Measurements from ENCODE around the gene SOX8. TPM values are rescaled to one million over a fixed set of nuclear protein-coding genes. Genes with fewer than 3 reads are reported as not detected.

Gene SOX8
- total RNA-seq, 1 experiment from 2014 or later, result 1.4 TPM

DNA sequence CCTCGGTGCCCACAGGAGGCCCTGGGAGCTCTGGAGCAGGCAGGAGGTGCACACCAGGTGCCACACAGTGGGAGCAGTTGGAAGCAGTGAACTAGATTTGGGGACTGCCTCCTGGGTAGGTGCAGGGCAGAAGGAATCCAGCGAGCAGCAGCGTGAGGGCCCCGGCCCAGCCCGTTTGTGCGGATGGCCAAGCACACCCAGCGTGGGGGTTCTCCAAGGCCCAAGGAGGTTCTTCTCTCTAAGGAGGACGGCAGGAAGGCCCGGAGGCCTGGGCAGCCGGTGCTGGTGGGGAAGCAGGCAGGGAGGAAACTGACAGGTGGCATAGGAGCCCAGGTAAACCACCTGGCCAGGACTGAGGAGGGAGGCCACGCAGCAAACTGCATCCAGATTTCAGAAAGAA is 17.0 kb downstream of the SOX8 start:
- TF ChIP-seq, protein P1, sequence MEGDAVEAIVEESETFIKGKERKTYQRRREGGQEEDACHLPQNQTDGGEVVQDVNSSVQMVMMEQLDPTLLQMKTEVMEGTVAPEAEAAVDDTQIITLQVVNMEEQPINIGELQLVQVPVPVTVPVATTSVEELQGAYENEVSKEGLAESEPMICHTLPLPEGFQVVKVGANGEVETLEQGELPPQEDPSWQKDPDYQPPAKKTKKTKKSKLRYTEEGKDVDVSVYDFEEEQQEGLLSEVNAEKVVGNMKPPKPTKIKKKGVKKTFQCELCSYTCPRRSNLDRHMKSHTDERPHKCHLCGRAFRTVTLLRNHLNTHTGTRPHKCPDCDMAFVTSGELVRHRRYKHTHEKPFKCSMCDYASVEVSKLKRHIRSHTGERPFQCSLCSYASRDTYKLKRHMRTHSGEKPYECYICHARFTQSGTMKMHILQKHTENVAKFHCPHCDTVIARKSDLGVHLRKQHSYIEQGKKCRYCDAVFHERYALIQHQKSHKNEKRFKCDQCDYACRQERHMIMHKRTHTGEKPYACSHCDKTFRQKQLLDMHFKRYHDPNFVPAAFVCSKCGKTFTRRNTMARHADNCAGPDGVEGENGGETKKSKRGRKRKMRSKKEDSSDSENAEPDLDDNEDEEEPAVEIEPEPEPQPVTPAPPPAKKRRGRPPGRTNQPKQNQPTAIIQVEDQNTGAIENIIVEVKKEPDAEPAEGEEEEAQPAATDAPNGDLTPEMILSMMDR (conservative IDR thresholded peaks at IDR 0.05; ENCODE audit: low read depth, low read length), result no peak
- no peak for TF ChIP-seq EZH2 (IDR thresholded peaks at IDR 0.05; ENCODE audit: borderline replicate concordance, low read depth, low read length, poor library complexity, severe bottlenecking)
- H3K4me1 ChIP-seq (ENCODE audit: insufficient read depth, low read length, poor library complexity, severe bottlenecking), result peaks cover 14% of the 10 kb centered on the region
- POLR2A ChIA-PET (ENCODE audit: low non-redundant PET), result no interaction called here
- H3K9me3 ChIP-seq (ENCODE audit: low read depth, low read length, poor library complexity, severe bottlenecking), result no peaks in the 10 kb centered on the region
- no peaks in the 10 kb centered on the region for H3K27me3 ChIP-seq (replicated peaks; ENCODE audit: insufficient read depth, low read depth, low read length, poor library complexity)
- intact Hi-C loops (cut with micrococcal nuclease; ENCODE audit: unreplicated experiment), result no loop called here
- no TSS peak for BruUV-seq (replicated peaks)
- H3K4me3 ChIP-seq (ENCODE audit: low read depth, low read length, poor library complexity, severe bottlenecking), result no peak overlapping the region
- H3K36me3 ChIP-seq (ENCODE audit: insufficient read depth, low read length, poor library complexity, severe bottlenecking), result no peaks in the 10 kb centered on the region
- CTCF ChIA-PET, result no interaction called here
- no peak overlapping the region for H3K27ac ChIP-seq (ENCODE audit: low read depth, low read length, poor library complexity, severe bottlenecking)
- DNase-seq (ENCODE audit: low spot score), result no peak

DNA sequence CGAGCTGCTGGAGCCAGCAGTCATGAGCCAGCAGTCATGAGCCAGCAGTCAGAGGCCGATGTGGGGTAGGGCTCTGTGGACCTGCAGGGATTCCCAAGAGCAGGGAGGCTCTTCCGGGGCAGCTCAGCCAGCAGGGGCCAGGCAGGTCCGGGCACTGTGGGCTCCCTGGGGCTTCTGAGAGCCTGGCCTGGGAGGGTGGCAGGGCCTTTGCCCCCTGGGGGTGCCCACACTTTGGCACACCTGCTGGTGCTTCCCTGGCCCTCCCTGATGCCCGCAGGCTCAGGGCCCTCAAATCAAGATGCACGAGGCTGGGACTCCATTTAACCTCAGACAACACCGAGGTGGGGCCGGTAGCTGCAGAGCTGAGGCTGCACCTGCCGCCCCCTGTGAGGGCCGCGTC is 18.1 kb downstream of the SOX8 start:
- CTCF ChIA-PET, result no interaction called here
- no TSS peak for BruUV-seq (replicated peaks)
- POLR2A ChIA-PET (ENCODE audit: low non-redundant PET), result no interaction called here

DNA sequence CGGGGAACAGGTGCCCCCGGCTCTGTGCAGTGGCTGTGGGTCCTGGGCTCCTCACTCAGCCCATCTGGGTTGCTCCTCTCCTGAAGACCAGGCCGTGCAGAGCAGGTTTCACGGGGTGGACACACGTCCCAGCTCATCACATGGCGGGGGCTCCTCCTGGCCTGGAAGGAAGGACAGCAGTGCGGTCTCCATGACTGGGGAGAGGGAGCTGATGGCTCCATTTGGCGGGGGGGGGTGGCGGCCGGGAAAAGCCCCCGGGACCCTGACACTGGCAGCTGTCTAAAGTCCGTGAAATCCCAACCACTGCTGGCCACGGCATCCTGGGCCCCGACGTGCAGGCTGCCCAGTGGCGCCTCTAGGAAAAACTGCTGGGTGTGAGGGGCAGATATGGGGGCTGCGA is 19.0 kb downstream of the SOX8 start:
- DNase-seq (ENCODE audit: low spot score), result no peak
- Histone ChIP-seq H3K27ac (ENCODE audit: low read depth, low read length, poor library complexity, severe bottlenecking) (no peak overlapping the region), H3K27me3 (replicated peaks; ENCODE audit: insufficient read depth, low read depth, low read length, poor library complexity) (no peaks in the 10 kb centered on the region), H3K4me3 (ENCODE audit: low read depth, low read length, poor library complexity, severe bottlenecking) (no peak overlapping the region), H3K4me1 (ENCODE audit: insufficient read depth, low read length, poor library complexity, severe bottlenecking) (peaks cover 14% of the 10 kb centered on the region), H3K9me3 (ENCODE audit: low read depth, low read length, poor library complexity, severe bottlenecking) (no peaks in the 10 kb centered on the region), H3K36me3 (ENCODE audit: insufficient read depth, low read length, poor library complexity, severe bottlenecking) (no peaks in the 10 kb centered on the region)
- POLR2A ChIA-PET (ENCODE audit: low non-redundant PET), result no interaction called here
- no TSS peak for BruUV-seq (replicated peaks)
- intact Hi-C loops (cut with micrococcal nuclease; ENCODE audit: unreplicated experiment), result no loop called here
- CTCF ChIA-PET, result interaction anchor here (0.6 kb wide), 1 partner anchor 61 kb away, joined by 10 read pairs; no protein-coding TSS in a partner anchor
- TF ChIP-seq, protein P1 (conservative IDR thresholded peaks at IDR 0.05; ENCODE audit: low read depth, low read length), result no peak
- no peak for TF ChIP-seq EZH2 (IDR thresholded peaks at IDR 0.05; ENCODE audit: borderline replicate concordance, low read depth, low read length, poor library complexity, severe bottlenecking)

More for the DNA sequence above, 18.1 kb downstream of the SOX8 start:
- H3K4me1 ChIP-seq (ENCODE audit: insufficient read depth, low read length, poor library complexity, severe bottlenecking), result peaks cover 14% of the 10 kb centered on the region
- no peak for DNase-seq (ENCODE audit: low spot score)
- no peaks in the 10 kb centered on the region for H3K27me3 ChIP-seq (replicated peaks; ENCODE audit: insufficient read depth, low read depth, low read length, poor library complexity)
- no peak overlapping the region for H3K27ac ChIP-seq (ENCODE audit: low read depth, low read length, poor library complexity, severe bottlenecking)
- no peaks in the 10 kb centered on the region for H3K9me3 ChIP-seq (ENCODE audit: low read depth, low read length, poor library complexity, severe bottlenecking)
- H3K4me3 ChIP-seq (ENCODE audit: low read depth, low read length, poor library complexity, severe bottlenecking), result no peak overlapping the region
- intact Hi-C loops (cut with micrococcal nuclease; ENCODE audit: unreplicated experiment), result no loop called here
- H3K36me3 ChIP-seq (ENCODE audit: insufficient read depth, low read length, poor library complexity, severe bottlenecking), result no peaks in the 10 kb centered on the region
- TF ChIP-seq, protein P1 (conservative IDR thresholded peaks at IDR 0.05; ENCODE audit: low read depth, low read length), result no peak
- no peak for TF ChIP-seq EZH2 (IDR thresholded peaks at IDR 0.05; ENCODE audit: borderline replicate concordance, low read depth, low read length, poor library complexity, severe bottlenecking)
